GM21447 (cell line): Measurements from ENCODE around the gene CRISPLD2.
"Not testable (repeated sequence)": the region's sequence is repeated elsewhere in the genome, so short reads cannot be mapped to it uniquely, and the experiment has no call there.

Experiments
- ATAC-seq: cut with Tn5 transposase; IDR thresholded peaks from one replicate; pipeline ENCODE4 v1.9.1; 2021; ENCODE audit not compliant: unreplicated experiment

CRISPLD2 gene

GRCh38 chr16:84856203-84856581 is 36.4 kb downstream of the CRISPLD2 start:
- ATAC-seq = not testable (repeated sequence)

GRCh38 chr16:84856811-84857210 is 37.0 kb downstream of the CRISPLD2 start:
- not testable (repeated sequence) for ATAC-seq

GRCh38 chr16:84859681-84860080 is 39.9 kb downstream of the CRISPLD2 start:
- ATAC-seq = no peak

- no peak for ATAC-seq
These were observed 40.6 kb downstream of the CRISPLD2 start for GRCh38 chr16:84860383-84860782.

- no peak for ATAC-seq
These were observed 41.9 kb downstream of the CRISPLD2 start for GRCh38 chr16:84861671-84862070.

GRCh38 chr16:84862804-84863480 is 43.2 kb downstream of the CRISPLD2 start:
- ATAC-seq = no peak

- no peak for ATAC-seq
These were observed 43.7 kb downstream of the CRISPLD2 start for GRCh38 chr16:84863481-84863814.

- ATAC-seq = no peak
These were observed 44.7 kb downstream of the CRISPLD2 start for GRCh38 chr16:84864326-84864955.

GRCh38 chr16:84867696-84868095 is 47.9 kb downstream of the CRISPLD2 start:
- ATAC-seq = no peak

GRCh38 chr16:84868328-84868727 is 48.5 kb downstream of the CRISPLD2 start:
- ATAC-seq = no peak

GRCh38 chr16:84868829-84869472 is 49.2 kb downstream of the CRISPLD2 start:
- no peak for ATAC-seq

GRCh38 chr16:84869473-84869845 is 49.7 kb downstream of the CRISPLD2 start:
- ATAC-seq = no peak

GRCh38 chr16:84872971-84873370 is 53.2 kb downstream of the CRISPLD2 start:
- not testable (repeated sequence) for ATAC-seq

- ATAC-seq = no peak
These were observed 54.2 kb downstream of the CRISPLD2 start for GRCh38 chr16:84874004-84874435.

GRCh38 chr16:84874553-84874952 is 54.8 kb downstream of the CRISPLD2 start:
- ATAC-seq = no peak

- no peak for ATAC-seq
These were observed 55.2 kb downstream of the CRISPLD2 start for GRCh38 chr16:84874983-84875382.

- no peak for ATAC-seq
These were observed 56.1 kb downstream of the CRISPLD2 start for GRCh38 chr16:84875846-84876245.

- ATAC-seq = no peak
These were observed 57.3 kb downstream of the CRISPLD2 start for GRCh38 chr16:84876873-84877606.

- ATAC-seq = no peak
These were observed 59.0 kb downstream of the CRISPLD2 start for GRCh38 chr16:84878770-84879169.

GRCh38 chr16:84879569-84880487 is 60.0 kb downstream of the CRISPLD2 start:
- ATAC-seq = no peak
